Uterus (tissue), 2 donors: ENCODE data around the gene AARSD1.

ENCODE experiments used
- POLR2A ChIP-seq, 2 donors: fragments of 450-650 bp; IDR thresholded peaks; one replicate each; pipeline ENCODE4 v1.6.1; 2016; ENCODE audit warnings: antibody characterized with exemption in 2 of 2, mild to moderate bottlenecking in 1 of 2, moderate library complexity in 1 of 2
- TF ChIP-seq, protein P1 (sequence below), 4 experiments: fragments of 200-600 bp in 2 of 4; fragments of 450-650 bp in 2 of 4; sonication (generic) in 2 of 4; IDR thresholded peaks; one replicate each; pipeline ENCODE4 v1.5.1; 2016 to 2019; ENCODE audit warnings: antibody characterized with exemption in 4 of 4, mild to moderate bottlenecking in 2 of 4, moderate library complexity in 1 of 4

- TF ChIP-seq POLR2A (IDR thresholded peaks at IDR 0.05), result no peak
- TF ChIP-seq, protein P1, sequence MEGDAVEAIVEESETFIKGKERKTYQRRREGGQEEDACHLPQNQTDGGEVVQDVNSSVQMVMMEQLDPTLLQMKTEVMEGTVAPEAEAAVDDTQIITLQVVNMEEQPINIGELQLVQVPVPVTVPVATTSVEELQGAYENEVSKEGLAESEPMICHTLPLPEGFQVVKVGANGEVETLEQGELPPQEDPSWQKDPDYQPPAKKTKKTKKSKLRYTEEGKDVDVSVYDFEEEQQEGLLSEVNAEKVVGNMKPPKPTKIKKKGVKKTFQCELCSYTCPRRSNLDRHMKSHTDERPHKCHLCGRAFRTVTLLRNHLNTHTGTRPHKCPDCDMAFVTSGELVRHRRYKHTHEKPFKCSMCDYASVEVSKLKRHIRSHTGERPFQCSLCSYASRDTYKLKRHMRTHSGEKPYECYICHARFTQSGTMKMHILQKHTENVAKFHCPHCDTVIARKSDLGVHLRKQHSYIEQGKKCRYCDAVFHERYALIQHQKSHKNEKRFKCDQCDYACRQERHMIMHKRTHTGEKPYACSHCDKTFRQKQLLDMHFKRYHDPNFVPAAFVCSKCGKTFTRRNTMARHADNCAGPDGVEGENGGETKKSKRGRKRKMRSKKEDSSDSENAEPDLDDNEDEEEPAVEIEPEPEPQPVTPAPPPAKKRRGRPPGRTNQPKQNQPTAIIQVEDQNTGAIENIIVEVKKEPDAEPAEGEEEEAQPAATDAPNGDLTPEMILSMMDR (IDR thresholded peaks at IDR 0.05), result no peak
Observed at GRCh38 chr17:42913981-42914617, 50.2 kb downstream of the AARSD1 start.
